LNCaP clone FGC (cell line): ENCODE data around the gene URB1.

ENCODE experiments used
- DNase-seq: peaks from one replicate; pipeline ENCODE4 v3.0.0-alpha.2; 2011; ENCODE audit warnings: low read depth
- H3K4me3 ChIP-seq: 2 replicates; pipeline ENCODE4 v1.5.1; 2011; ENCODE audit warnings: mild to moderate bottlenecking, low read depth, low read length, control low read depth
- CTCF ChIP-seq: IDR thresholded peaks from 2 replicates; pipeline ENCODE4 v1.5.1; 2012; ENCODE audit warnings: mild to moderate bottlenecking; ENCODE audit not compliant: control insufficient read depth, insufficient read depth; ENCODE audit errors: extremely low read depth

The URB1 gene

DNA sequence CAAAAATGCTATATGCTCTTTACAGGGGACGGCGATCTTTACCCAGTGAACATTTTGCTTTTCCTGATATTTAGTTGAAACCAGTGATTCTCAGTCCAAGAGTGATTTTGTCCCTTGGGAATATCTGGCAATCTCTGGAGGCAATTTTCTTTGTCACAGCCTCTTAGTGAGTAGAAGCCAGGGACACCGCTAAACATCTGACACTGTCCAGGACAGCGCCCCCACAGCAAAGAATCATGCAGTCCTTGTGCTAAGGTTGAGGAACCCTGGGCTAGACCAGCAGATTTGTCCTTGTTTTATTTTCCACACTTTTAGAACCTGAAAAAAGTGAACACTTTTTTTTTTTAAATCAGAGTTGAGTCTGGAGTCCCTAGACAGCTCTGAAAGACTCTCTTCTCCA lies 32.8 kb upstream of the URB1 start:
- DNase-seq, result no peak
- H3K4me3 ChIP-seq, result no peak overlapping the region
- TF ChIP-seq CTCF, result no peak

- TF ChIP-seq CTCF, result no peak
- no peak overlapping the region for H3K4me3 ChIP-seq
Observed at GRCh38 chr21:32424674-32425073, 31.9 kb upstream of the URB1 start.

GRCh38 chr21:32424191-32424535 lies 31.4 kb upstream of the URB1 start:
- no peak for DNase-seq
- no peak overlapping the region for H3K4me3 ChIP-seq
- no peak for TF ChIP-seq CTCF

More at GRCh38 chr21:32424674-32425073, 31.9 kb upstream of the URB1 start:
- DNase-seq, result no peak

DNA sequence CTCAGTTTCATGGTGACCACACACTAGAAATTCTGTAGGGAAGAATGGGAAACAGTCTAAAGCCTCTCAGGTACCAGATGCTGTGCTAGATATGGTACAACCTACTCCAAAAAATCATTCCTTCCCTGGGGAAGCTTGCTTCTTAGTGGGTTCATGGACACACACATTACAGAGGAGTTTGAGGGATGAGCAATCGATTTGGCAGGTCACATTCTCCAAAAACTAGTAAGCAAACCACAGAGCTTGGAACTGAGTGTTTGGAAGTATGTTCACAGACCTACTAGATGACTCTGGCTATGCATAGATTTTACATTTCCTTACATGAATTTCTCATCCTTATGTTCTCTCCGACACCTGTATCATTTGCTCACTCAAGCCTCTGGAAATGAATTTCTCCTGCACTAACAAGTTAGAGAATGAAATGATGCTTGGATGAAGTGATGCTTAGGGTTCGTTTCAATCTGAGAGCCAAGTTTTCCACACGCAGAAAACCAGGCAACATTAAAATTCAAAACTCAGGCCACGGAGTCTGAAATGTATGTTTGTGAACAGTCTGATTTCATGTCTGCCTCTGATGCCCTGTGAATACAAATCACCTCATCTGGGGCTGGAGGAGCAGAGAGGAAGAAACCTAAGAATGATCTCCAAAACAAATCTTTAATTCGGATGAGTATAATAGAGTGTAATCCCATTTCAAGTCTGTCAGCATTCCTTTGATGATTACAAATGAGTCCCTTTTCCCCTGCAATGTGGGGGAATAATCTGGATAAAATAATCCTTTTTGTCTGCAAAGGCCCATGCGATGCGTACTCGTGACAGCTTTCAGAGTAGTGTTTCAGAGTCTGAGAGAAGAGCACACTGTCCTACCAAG lies 30.7 kb upstream of the URB1 start:
- no peak overlapping the region for H3K4me3 ChIP-seq
- TF ChIP-seq CTCF, result no peak
- DNase-seq, result no peak

GRCh38 chr21:32422064-32422463 lies 29.3 kb upstream of the URB1 start:
- DNase-seq, result no peak
- no peak for TF ChIP-seq CTCF
- H3K4me3 ChIP-seq, result no peak overlapping the region

- no peak overlapping the region for H3K4me3 ChIP-seq
- TF ChIP-seq CTCF, result no peak
- DNase-seq, result no peak
Observed at GRCh38 chr21:32418146-32418545, 25.3 kb upstream of the URB1 start.
